HG03196 (cell line): ENCODE results near the gene HAUS2.

ENCODE experiments used
- ATAC-seq: cut with Tn5 transposase; IDR thresholded peaks from one replicate; pipeline ENCODE4 v1.9.1; 2021; ENCODE audit not compliant: unreplicated experiment

HAUS2 gene

DNA sequence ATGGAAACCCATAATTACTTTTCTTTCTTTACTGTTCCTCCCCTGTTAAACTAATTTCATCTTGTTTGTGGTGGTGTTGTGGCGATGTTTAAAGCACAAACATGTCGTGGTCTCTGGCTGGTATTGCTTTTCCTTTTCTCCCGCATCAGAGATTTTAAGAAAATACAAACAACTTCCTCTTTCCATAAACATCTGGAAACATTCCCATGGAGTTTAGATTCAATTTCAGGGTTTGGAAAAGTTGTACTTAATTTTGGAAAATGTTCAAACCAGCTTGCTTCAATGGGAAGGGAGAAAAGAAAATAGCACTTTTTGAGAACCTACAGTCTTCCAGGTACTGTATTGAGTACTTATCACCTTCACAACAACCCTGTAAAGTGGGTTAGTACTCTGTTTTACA, 57.2 kb downstream of the HAUS2 start:
- ATAC-seq = no peak

- peak; percentile 44 for ATAC-seq
Observed at GRCh38 chr15:42608110-42608531, 59.5 kb downstream of the HAUS2 start.

DNA sequence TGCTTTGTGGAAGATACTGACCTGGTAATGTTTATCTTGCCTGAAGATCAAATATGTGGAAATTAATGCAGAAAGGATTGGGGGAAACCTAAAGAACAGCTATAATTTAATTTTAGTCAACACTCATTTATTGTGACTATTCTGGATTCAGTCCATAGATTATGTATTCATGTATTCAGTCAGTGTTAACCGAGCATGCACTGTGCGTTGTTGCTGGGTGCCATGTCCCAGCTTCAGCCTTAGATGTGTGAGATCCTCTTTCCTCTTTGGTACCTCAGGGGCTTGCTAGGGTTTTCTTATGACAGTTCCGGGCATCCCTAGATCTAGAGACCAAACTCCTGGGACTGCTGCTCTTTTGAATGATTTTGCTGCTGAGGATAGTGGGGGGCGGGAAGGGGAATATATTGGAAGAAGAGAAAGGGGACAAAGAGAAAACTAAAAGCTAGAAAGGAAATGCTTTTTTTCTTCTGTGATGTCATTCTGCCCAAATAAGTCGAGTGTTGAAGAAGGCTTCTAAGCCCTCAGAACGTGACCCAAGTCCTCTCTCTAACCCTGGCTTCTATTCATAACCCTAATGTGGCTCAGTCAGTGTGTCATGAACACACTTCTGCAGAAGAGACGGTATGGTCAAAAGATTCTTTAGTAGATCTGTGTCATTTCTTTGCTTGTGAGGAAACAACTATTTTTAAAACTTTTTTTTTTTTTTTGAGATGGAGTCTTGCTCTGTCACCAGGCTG, 60.3 kb downstream of the HAUS2 start:
- ATAC-seq = no peak

DNA sequence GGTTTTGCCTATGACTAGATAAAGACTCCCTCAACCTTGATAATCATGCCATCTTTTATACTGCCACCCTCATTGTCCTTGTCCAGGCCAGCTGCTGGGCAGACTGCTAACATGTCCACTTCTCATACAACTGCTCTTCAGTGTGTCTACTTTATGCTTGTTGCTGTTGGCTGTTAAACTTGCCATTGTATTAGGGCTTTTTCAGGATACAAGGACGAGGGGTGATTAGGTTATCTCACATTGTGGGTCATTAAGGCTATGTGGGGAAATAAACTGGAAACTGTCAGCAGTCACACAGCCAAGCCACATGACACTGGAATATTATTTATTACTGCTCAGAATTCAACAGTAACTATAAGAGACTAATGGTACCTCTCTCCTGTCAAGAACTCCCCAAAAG, 62.9 kb downstream of the HAUS2 start:
- no peak for ATAC-seq

DNA sequence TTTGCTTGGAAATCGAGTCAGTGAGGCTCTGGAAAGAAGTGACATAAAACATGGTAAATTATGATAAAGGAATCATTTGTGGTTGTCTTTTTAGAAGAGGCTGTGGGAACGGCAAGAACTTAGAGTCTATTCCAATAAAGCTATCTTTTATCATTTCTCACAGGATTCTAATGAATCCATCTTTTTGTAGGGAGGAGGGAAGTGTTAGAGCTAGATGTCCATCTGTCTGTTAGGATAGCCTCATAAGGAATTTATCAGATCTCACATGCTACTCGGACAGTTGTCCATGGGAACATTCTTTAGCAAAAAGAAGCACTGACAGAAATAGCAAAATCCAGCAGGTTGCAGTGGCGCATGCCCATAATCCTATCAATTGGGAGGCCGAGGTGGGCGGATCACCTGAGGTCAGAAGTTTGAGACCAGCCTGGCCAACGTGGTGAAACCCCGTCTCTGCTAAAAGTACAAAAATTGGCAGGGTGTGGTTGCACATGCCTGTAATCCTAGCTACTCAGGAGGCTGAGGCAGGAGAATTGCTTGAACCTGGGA, 63.8 kb downstream of the HAUS2 start:
- no peak for ATAC-seq

- ATAC-seq = no peak
Observed at GRCh38 chr15:42616107-42616506, 67.5 kb downstream of the HAUS2 start.
